HG03439 (cell line): ENCODE data around the gene TMEM94.
"Not testable (repeated sequence)": the region's sequence is repeated elsewhere in the genome, so short reads cannot be mapped to it uniquely, and the experiment has no call there.

ENCODE experiments used
- ATAC-seq: cut with Tn5 transposase; IDR thresholded peaks from one replicate; pipeline ENCODE4 v1.9.1; 2021; ENCODE audit warnings: mild to moderate bottlenecking, moderate library complexity; ENCODE audit not compliant: unreplicated experiment

TMEM94 gene

DNA sequence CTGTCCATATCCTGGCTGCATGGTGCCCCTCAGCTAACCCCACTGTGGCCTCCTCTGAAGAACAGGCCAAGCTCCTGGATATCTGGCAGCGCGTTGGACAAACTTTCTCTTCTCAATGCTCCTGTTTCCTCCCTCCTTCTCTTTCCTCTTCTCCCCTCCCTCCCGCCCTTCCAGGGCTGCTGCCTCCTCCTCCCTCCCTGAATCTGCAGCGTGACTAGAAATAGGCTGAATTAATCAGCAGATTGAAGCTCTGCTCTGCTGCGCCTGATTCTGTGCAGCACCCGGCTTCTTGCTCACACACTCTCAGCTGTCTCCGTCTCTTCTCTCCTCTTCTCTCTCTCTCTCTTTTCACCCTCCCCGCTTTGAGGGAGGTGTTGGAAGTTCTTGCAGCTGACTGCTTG, 19.8 kb downstream of the TMEM94 start:
- ATAC-seq = no peak

DNA sequence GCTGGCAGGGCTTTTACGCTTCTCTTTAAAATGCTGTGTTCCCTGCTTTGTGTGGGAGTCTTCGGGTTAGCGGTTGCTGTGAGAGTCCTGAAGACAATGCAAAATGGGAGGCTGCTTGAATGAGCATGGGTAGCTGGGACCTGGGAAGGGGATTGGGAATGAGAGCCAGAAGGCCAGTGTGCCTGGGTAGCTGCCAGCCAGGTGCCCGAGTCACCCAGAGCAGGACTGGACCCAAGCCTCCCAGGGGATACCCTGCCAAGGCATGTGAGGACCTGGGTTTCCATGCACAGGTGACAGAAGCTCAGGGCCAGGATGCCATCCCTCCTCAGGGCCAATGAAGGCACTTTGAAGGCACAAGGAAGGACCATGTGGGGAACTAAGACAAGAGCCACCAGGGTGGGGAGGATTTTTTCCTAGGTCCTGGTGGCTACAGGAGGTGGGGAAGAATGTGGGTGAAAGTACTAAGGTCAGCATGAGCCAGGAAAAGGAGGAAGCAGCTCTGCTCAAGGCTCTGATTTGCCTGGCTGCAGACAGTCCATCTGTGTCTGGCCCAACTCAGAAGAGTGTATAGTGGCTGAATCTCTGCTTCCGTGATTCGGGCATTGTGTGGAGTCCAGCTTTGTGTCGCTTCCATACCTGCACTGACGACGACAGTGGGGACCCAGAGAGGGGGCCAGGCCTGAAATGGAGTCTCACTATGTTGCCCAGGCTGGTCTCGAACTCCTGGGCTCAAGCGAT, 20.5 kb downstream of the TMEM94 start:
- ATAC-seq = no peak

DNA sequence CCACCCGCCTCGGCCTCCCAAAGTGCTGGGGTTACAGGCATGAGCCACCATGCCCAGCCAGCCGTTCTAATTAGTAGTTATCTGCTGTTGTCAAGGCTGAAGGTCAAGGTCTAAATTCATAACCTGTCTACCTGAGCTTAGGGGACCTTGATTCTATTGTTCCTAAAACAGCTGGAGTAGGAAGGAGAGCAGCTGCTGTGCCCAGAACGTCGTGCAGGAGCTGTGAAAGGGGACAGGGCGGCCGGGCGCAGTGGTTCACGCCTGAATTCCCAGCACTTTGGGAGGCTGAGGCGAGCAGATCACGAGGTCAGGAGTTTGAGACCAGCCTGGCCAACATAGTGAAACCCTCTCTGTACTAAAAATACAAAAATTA, 21.0 kb downstream of the TMEM94 start:
- not testable (repeated sequence) for ATAC-seq

- no peak for ATAC-seq
These were observed 22.1 kb downstream of the TMEM94 start for GRCh38 chr17:75478508-75478907.

GRCh38 chr17:75480281-75480680, 23.8 kb downstream of the TMEM94 start:
- no peak for ATAC-seq

- no peak for ATAC-seq
These were observed 25.0 kb downstream of the TMEM94 start for GRCh38 chr17:75481194-75482068.

- no peak for ATAC-seq
These were observed 25.9 kb downstream of the TMEM94 start for GRCh38 chr17:75482098-75482942.

- no peak for ATAC-seq
These were observed 29.3 kb downstream of the TMEM94 start for GRCh38 chr17:75485688-75486087.

DNA sequence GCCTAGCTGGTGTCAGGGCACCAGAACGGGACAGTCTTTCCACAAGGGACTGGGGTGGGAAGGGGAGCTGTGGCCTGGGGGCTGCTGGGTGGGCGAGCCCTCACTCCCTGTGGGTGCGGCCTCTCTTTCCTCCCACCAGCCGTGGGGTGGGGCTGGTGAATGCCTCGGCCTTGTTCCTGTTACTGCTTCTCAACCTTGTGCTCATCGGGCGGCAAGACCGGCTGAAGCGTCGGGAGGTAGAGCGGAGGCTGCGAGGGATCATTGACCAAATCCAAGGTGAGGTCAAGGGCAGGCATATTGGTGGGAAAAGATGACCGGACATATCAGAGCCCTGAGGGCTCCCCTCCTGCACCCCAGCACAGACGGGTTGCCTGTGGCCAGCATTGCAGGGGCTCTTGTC, 29.7 kb downstream of the TMEM94 start:
- no peak for ATAC-seq

GRCh38 chr17:75486951-75487350, 30.5 kb downstream of the TMEM94 start:
- no peak for ATAC-seq

DNA sequence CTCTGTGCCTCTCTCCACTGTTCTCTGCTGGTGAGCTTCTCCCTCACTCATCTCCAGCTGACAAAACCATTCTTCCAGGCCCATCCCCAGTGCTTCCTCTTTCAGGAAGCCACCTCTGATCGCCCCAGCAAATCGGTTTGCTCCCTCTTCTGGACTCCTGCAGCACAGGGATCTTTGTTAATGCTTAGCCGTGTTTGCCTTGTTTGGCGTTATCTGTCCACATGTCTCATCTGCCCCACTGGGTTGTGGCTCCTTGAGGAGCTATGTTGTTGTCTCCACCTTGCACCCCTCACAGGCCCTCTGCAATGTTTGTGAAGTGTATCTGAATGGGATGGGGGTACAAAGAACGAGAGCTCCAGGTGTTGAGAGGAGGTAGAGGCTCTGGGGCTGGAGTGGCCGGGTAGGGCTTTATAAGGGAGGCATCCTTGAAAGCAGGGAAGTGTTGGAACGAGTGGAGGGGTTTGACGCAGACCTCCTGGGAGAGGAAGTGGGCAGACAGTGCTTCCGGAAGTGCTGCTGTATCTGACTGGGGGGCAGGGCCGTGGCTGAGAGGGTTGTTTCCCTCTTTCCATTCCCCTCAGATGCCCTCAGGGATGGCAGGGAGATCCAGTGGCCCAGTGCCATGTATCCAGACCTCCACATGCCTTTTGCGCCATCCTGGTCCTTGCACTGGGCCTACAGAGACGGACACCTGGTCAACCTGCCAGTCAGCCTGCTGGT, 31.1 kb downstream of the TMEM94 start:
- no peak for ATAC-seq

DNA sequence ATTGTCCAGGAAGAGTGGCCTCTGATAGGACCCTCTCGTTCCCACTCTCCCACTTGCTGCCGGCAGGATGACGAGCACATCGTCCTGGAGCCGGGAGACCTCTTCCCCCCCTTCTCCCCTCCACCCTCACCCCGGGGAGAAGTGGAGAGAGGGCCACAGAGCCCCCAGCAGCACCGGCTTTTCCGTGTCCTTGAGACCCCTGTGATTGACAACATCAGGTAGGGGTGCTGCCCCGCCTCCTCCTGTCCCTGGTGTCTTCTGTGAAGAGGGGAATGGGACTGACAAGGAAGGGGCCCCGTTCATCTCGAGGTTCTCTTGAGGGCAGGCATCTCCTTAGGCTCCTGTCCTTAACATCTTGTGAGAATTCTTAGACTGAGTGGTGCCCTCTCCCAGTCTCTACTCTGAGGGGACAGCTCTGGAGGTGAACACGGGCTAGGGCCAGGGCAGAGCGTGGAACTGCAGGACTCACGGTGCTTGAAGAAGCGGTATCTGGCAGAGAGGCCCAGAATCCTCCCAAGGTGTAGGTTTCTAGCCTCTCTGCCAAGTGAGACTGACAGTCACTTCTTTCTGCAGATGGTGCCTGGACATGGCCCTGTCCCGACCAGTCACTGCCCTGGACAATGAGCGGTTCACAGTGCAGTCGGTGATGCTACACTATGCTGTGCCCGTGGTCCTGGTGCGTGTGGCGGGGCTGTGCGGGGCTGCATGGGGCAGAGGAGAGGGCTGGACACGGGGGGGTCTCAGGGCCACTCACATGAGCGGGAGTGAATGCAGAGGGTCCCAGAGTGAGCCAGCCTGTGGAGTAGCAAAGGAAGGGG, 32.5 kb downstream of the TMEM94 start:
- no peak for ATAC-seq

GRCh38 chr17:75489511-75489955, 33.1 kb downstream of the TMEM94 start:
- no peak for ATAC-seq

GRCh38 chr17:75490173-75490743, 33.8 kb downstream of the TMEM94 start:
- no peak for ATAC-seq

DNA sequence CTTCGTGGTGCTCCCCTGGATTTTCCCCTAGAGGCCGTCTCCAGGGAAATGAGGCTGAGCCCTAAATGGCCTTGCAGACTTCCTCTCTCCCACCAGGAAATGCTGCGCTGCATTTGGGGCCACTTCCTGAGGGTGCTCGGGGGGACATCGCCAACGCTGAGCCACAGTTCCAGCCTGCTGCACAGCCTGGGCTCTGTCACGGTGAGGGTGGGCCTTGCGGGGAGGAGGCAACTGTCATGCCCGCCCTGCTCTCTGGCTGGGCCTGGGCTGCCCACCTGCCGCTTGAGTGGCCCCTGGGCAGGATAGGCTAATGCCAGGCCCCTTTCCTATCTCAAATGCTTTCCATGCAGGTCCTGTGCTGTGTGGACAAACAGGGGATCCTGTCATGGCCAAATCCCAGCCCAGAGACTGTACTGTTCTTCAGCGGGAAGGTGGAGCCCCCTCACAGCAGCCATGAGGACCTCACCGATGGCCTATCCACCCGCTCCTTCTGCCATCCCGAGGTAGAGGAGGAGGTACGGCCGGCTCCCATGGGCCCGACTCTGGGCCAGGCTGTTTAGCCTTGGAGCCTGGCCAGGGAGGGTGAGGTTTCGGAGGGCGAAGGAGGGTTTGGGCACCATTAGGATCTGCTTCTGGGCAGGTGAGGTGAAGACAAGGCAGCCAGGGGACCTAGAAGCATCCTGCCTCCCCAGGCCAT, 34.7 kb downstream of the TMEM94 start:
- no peak for ATAC-seq

DNA sequence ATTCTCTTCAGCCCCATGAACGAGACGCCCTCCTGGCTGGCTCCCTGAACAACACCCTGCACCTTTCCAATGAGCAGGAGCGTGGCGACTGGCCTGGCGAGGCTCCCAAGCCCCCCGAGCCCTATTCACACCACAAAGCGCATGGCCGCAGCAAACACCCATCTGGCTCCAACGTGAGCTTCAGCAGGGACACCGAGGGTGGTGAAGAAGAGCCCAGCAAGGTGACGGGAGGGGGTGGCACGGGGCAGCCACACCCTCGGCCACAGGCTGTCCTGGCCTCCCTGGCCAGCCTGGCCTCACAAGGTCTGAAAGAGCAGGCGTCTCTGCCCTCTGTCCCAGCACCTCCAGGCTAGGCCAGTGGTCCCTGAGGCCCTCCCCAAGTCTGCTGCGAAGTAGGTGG, 35.2 kb downstream of the TMEM94 start:
- no peak for ATAC-seq

- ATAC-seq = no peak
These were observed 36.2 kb downstream of the TMEM94 start for GRCh38 chr17:75492555-75493168.

- ATAC-seq = no peak
These were observed 37.2 kb downstream of the TMEM94 start for GRCh38 chr17:75493476-75494129.
